H1 (cell line): ENCODE data around the gene CFAP210. TPM values are rescaled to one million over a fixed set of nuclear protein-coding genes. Genes with fewer than 3 reads are reported as not detected.

ENCODE experiments used
- CTCF ChIA-PET: fragments of 300-600 bp; sonication (Branson Sonifier 250); formaldehyde crosslinking; loops from one replicate; lab custom pipeline; 2021; ENCODE audit not compliant: partially characterized antibody; lab: Charles Lee
- POLR2A ChIA-PET: fragments of 300-600 bp; sonication (Branson Sonifier 250); formaldehyde crosslinking; loops from one replicate; lab custom pipeline; 2021; ENCODE audit warnings: inconsistent platforms; ENCODE audit not compliant: partially characterized antibody; lab: Charles Lee
- DNase-seq, 2 experiments: peaks; one replicate each; pipeline versions ENCODE4 v3.0.0 to v3.0.0-alpha.2; 2010 to 2022; ENCODE audit warnings: low spot score in 2 of 2, low read depth in 1 of 2, mixed read lengths in 1 of 2
- FAIRE-seq: peaks from 2 replicates; lab custom pipeline; 2011; peaks lifted over from hg19 to GRCh38; lab: Jason Lieb, UNC
- H2AFZ ChIP-seq: 2 replicates; pipeline ENCODE4 v1.8.1; 2012; ENCODE audit warnings: low read length, inconsistent platforms
- H2AK5ac ChIP-seq: 2 replicates; pipeline ENCODE4 v1.6.1; 2013; ENCODE audit warnings: low read depth, low read length
- H2BK120ac ChIP-seq: replicated peaks from 2 replicates; pipeline ENCODE3; 2013; ENCODE audit warnings: low read depth, low read length, inconsistent platforms
- H2BK12ac ChIP-seq: 2 replicates; pipeline ENCODE4 v1.6.1; 2013; ENCODE audit warnings: low read depth, low read length
- H2BK15ac ChIP-seq: 2 replicates; pipeline ENCODE4 v1.6.1; 2013; ENCODE audit warnings: low read length
- H2BK20ac ChIP-seq: 2 replicates; pipeline ENCODE4 v1.6.1; 2013; ENCODE audit warnings: low read length
- H2BK5ac ChIP-seq: 2 replicates; pipeline ENCODE4 v1.6.1; 2013; ENCODE audit warnings: low read depth, low read length
- H3K14ac ChIP-seq: 2 replicates; pipeline ENCODE4 v1.6.1; 2013; ENCODE audit warnings: inconsistent platforms; ENCODE audit not compliant: insufficient read length
- H3K18ac ChIP-seq: 2 replicates; pipeline ENCODE4 v1.6.1; 2013; ENCODE audit warnings: low read length; ENCODE audit errors: extremely low read depth
- H3K23ac ChIP-seq: 2 replicates; pipeline ENCODE4 v1.6.1; 2013; ENCODE audit warnings: inconsistent platforms; ENCODE audit not compliant: insufficient read length
- H3K23me2 ChIP-seq: 2 replicates; pipeline ENCODE4 v1.6.1; 2013; ENCODE audit warnings: low read depth, low read length
- H3K27ac ChIP-seq: 2 replicates; pipeline ENCODE4 v1.6.1; 2011; ENCODE audit warnings: low read depth, low read length, inconsistent platforms
- H3K27me3 ChIP-seq, 4 experiments: replicated peaks in 1 of 4; 1 replicate in 1 of 4; 2 replicates in 3 of 4; pipeline versions ENCODE4 v1.6.1 to v1.8.1; 2011 to 2013; ENCODE audit warnings: low read length in 3 of 4, mild to moderate bottlenecking in 3 of 4, inconsistent platforms in 2 of 4, mixed read lengths in 2 of 4, moderate library complexity in 1 of 4; ENCODE audit not compliant: control insufficient read depth in 3 of 4, insufficient read depth in 3 of 4; ENCODE audit errors: extremely low read depth in 1 of 4
- H3K36me3 ChIP-seq, 4 experiments: 2 replicates each; pipeline versions ENCODE4 v1.6.1 to v1.8.1; 2011 to 2013; ENCODE audit warnings: mild to moderate bottlenecking in 4 of 4, low read length in 3 of 4, moderate library complexity in 2 of 4, control low read depth in 1 of 4, inconsistent platforms in 1 of 4; ENCODE audit not compliant: insufficient read depth in 4 of 4, control insufficient read depth in 2 of 4
- H3K4ac ChIP-seq: replicated peaks from 2 replicates; pipeline ENCODE3; 2013; ENCODE audit warnings: low read length, low read depth, mixed read lengths, inconsistent platforms; ENCODE audit not compliant: insufficient read length
- H3K4me1 ChIP-seq, 4 experiments: replicated peaks in 1 of 4; 1 replicate in 1 of 4; 2 replicates in 3 of 4; pipeline versions ENCODE4 v1.6.1 to v1.8.1; 2011 to 2013; ENCODE audit warnings: low read length in 3 of 4, inconsistent platforms in 2 of 4, mixed read lengths in 1 of 4; ENCODE audit not compliant: insufficient read depth in 4 of 4, control insufficient read depth in 3 of 4
- H3K4me2 ChIP-seq, 2 experiments: 2 replicates each; pipeline versions ENCODE4 v1.6.1 to v1.8.1; 2011 to 2013; ENCODE audit warnings: low read depth in 2 of 2, low read length in 2 of 2, control low read depth in 1 of 2, inconsistent platforms in 1 of 2, mild to moderate bottlenecking in 1 of 2; ENCODE audit not compliant: insufficient read depth in 1 of 2
- H3K4me3 ChIP-seq, 4 experiments: fragments of 200-600, 300-600 bp in 1 of 4; sonication (generic), shearing (Covaris generic), sonication (Bioruptor Twin) in 1 of 4; 2 replicates each; pipeline versions ENCODE4 v1.5.1 to v1.8.1; 2011 to 2016; ENCODE audit warnings: low read length in 4 of 4, low read depth in 3 of 4, control low read depth in 2 of 4, inconsistent platforms in 2 of 4, mild to moderate bottlenecking in 2 of 4, mixed read lengths in 1 of 4, moderate library complexity in 1 of 4; ENCODE audit not compliant: insufficient read depth in 2 of 4; ENCODE audit errors: extremely low read depth in 1 of 4
- H3K56ac ChIP-seq: replicated peaks from 2 replicates; pipeline ENCODE3; 2013; ENCODE audit warnings: low read depth, mild to moderate bottlenecking, mixed read lengths, low read length, inconsistent platforms; ENCODE audit not compliant: insufficient read length
- H3K79me1 ChIP-seq: 2 replicates; pipeline ENCODE4 v1.6.1; 2013; ENCODE audit warnings: low read depth, low read length, control low read depth
- H3K79me2 ChIP-seq, 2 experiments: 2 replicates each; pipeline versions ENCODE4 v1.6.1 to v1.8.1; 2012 to 2013; ENCODE audit warnings: low read length in 2 of 2, mild to moderate bottlenecking in 2 of 2, inconsistent platforms in 1 of 2; ENCODE audit not compliant: insufficient read depth in 2 of 2, control insufficient read depth in 1 of 2
- H3K9ac ChIP-seq, 4 experiments: replicated peaks in 1 of 4; 1 replicate in 1 of 4; 2 replicates in 3 of 4; pipeline versions ENCODE4 v1.6.1 to v1.8.1; 2011 to 2013; ENCODE audit warnings: low read depth in 3 of 4, low read length in 3 of 4, control low read depth in 2 of 4, mild to moderate bottlenecking in 2 of 4, moderate library complexity in 2 of 4, inconsistent platforms in 1 of 4; ENCODE audit errors: extremely low read depth in 1 of 4
- H3K9me3 ChIP-seq, 2 experiments: 2 replicates each; pipeline versions ENCODE4 v1.6.1 to v1.8.1; 2012 to 2013; ENCODE audit warnings: mild to moderate bottlenecking in 2 of 2, moderate library complexity in 2 of 2, control low read depth in 1 of 2, inconsistent platforms in 1 of 2, low read depth in 1 of 2, low read length in 1 of 2, mixed read lengths in 1 of 2; ENCODE audit not compliant: insufficient read depth in 2 of 2
- H4K20me1 ChIP-seq, 2 experiments: replicated peaks in 1 of 2; 2 replicates each; pipeline versions ENCODE3 to v1.8.1; 2011 to 2013; ENCODE audit warnings: inconsistent platforms in 2 of 2, low read length in 2 of 2, mild to moderate bottlenecking in 1 of 2; ENCODE audit not compliant: insufficient read depth in 2 of 2, control insufficient read depth in 1 of 2
- H4K5ac ChIP-seq: 2 replicates; pipeline ENCODE4 v1.6.1; 2013; ENCODE audit warnings: low read length, low read depth, mixed read lengths, inconsistent platforms; ENCODE audit not compliant: insufficient read length
- H4K8ac ChIP-seq: 2 replicates; pipeline ENCODE4 v1.8.0; 2013; ENCODE audit warnings: mild to moderate bottlenecking, moderate library complexity, low read length, inconsistent platforms; ENCODE audit not compliant: insufficient read depth; ENCODE audit errors: extremely low read depth
- H4K91ac ChIP-seq: replicated peaks from 2 replicates; pipeline ENCODE3; 2013; ENCODE audit warnings: low read length, mixed read lengths, inconsistent platforms; ENCODE audit not compliant: insufficient read length
- EP300 ChIP-seq, 2 experiments: IDR thresholded peaks; 1 replicate in 1 of 2; 2 replicates in 1 of 2; pipeline ENCODE4 v1.6.1; 2011 to 2012; ENCODE audit warnings: low read depth in 2 of 2, low read length in 2 of 2, mild to moderate bottlenecking in 2 of 2, borderline replicate concordance in 1 of 2, inconsistent platforms in 1 of 2, moderate library complexity in 1 of 2
- POLR2A ChIP-seq, 2 experiments: IDR thresholded peaks; 1 replicate in 1 of 2; 2 replicates in 1 of 2; pipeline ENCODE4 v1.6.1; 2011; ENCODE audit warnings: low read depth in 2 of 2, low read length in 2 of 2, mild to moderate bottlenecking in 2 of 2; ENCODE audit errors: control extremely low read depth in 1 of 2
- SP4 ChIP-seq: IDR thresholded peaks from 2 replicates; pipeline ENCODE4 v1.6.1; 2012; ENCODE audit warnings: low read length, inconsistent platforms
- WGBS, 2 experiments: shearing (Covaris generic) in 1 of 2; methylation state at CpG; one replicate each; pipeline versions ENCODE4 v1.1.6 to v1.1.7; 2013 to 2015; ENCODE audit warnings: low lambda C conversion rate in 2 of 2, mixed read lengths in 2 of 2, inconsistent platforms in 1 of 2, low coverage in 1 of 2, missing lambda C conversion rate in 1 of 2; ENCODE audit not compliant: insufficient replicate concordance in 2 of 2, insufficient coverage in 1 of 2, insufficient read length in 1 of 2; ENCODE audit errors: extremely low coverage in 1 of 2, missing lambda C conversion rate in 1 of 2; 5-methylcytosine and 5-hydroxymethylcytosine counted together
- polyA plus RNA-seq, 7 experiments: library from polyadenylated mRNA; depleted of rRNA in 3 of 7; stranded (reverse) in 5 of 7; unstranded in 2 of 7; fragments of >200 nt in 5 of 7; fragments of 200-250 nt in 2 of 7; gene quantifications; 1 replicate in 5 of 7; 2 replicates in 1 of 7; 4 replicates in 1 of 7; pipeline versions ENCODE4 v1.2.1 to v1.2.3, GENCODE V29; 2011 to 2013; ENCODE audit warnings: missing spikeins in 2 of 7, mixed read lengths in 2 of 7
- total RNA-seq: library from RNA; stranded (reverse); fragmentation: NEBNext Ultra II Directional; extraction: Animal tissue kit (Norgen Biotek cat#: 25700); gene quantifications from 2 replicates; pipeline ENCODE4 v1.2.1, GENCODE V29; 2021
- TF ChIP-seq, protein P1 (sequence below): IDR thresholded peaks from 2 replicates; pipeline ENCODE4 v1.6.1; 2011; ENCODE audit warnings: low read length, improper control_type of control experiment
- TF ChIP-seq, protein P2 (sequence below): IDR thresholded peaks from 2 replicates; pipeline ENCODE4 v1.6.1; 2012; ENCODE audit warnings: low read length, inconsistent platforms

CFAP210 gene
- total and polyA plus RNA-seq, 2 of the 8 experiments (the other 6 are each of a cell fraction or from before 2014, with no cell fraction given), result 0.06 to 0.37 TPM

DNA sequence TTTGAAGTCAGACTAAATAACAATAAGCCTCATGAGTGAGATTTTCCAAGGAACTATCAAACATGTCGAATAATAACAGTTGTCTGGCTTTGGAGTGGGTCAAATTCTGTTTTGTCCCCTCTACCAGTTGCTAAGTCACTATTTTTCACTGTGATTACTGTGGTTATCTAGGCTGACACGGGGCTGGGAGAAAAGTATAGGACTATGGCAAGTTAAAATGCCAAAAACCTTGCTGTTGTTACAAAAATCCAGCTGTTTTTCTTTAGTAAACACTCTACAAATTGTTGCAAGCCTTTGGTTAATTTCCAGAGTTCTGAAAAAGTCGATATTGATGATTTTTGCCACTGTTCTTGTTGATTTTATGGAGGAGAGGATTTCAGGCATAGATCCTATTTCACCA lies 1.5 kb downstream of the CFAP210 start:
- H3K23ac ChIP-seq, result no peak overlapping the region
- TF ChIP-seq EP300 (IDR thresholded peaks at IDR 0.05; ENCODE audit: borderline replicate concordance in 1 of 2, low read depth in 2 of 2, low read length in 2 of 2) (no peak), SP4 (no peak), POLR2A (IDR thresholded peaks at IDR 0.05; ENCODE audit: control extremely low read depth in 1 of 2, low read depth in 2 of 2, low read length in 2 of 2) (no peak)
- TF ChIP-seq, protein P1, sequence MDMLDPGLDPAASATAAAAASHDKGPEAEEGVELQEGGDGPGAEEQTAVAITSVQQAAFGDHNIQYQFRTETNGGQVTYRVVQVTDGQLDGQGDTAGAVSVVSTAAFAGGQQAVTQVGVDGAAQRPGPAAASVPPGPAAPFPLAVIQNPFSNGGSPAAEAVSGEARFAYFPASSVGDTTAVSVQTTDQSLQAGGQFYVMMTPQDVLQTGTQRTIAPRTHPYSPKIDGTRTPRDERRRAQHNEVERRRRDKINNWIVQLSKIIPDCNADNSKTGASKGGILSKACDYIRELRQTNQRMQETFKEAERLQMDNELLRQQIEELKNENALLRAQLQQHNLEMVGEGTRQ, result no peak
- TF ChIP-seq, protein P2, sequence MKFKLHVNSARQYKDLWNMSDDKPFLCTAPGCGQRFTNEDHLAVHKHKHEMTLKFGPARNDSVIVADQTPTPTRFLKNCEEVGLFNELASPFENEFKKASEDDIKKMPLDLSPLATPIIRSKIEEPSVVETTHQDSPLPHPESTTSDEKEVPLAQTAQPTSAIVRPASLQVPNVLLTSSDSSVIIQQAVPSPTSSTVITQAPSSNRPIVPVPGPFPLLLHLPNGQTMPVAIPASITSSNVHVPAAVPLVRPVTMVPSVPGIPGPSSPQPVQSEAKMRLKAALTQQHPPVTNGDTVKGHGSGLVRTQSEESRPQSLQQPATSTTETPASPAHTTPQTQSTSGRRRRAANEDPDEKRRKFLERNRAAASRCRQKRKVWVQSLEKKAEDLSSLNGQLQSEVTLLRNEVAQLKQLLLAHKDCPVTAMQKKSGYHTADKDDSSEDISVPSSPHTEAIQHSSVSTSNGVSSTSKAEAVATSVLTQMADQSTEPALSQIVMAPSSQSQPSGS, result no peak
- H3K27ac ChIP-seq, result no peak overlapping the region
- DNase-seq, result no peak
- peaks cover 0 to 8% (median 0%) of the 10 kb centered on the region in 4 experiments; a peak in 2 of 8 replicates for H3K36me3 ChIP-seq
- no peak overlapping the region for H3K56ac ChIP-seq
- POLR2A ChIA-PET, result interaction anchor here (1.1 to 2.5 kb wide), 4 partner anchors 13 to 106 kb away, joined by 3 to 6 read pairs (median 4); partner anchors contain the start of gene KLHL23
- peaks cover 0 to 1% (median 0%) of the 10 kb centered on the region in 4 experiments; a peak in 1 of 7 replicates for H3K4me1 ChIP-seq
- 67% methylated on average over 3 of the region's 3 CpGs; no CpG with 5 or more reads in 1 of the 2 experiments for WGBS, 2 experiments
- H3K23me2 ChIP-seq, result peaks cover 5% of the 10 kb centered on the region
- H3K9me3 ChIP-seq, result no peaks in the 10 kb centered on the region
- no peak overlapping the region for H2AK5ac ChIP-seq
- CTCF ChIA-PET, result interaction anchor here (0.6 to 1.3 kb wide), 3 partner anchors 75 to 102 kb away, joined by 3 to 4 read pairs (median 3); no protein-coding TSS in a partner anchor
- no peaks in the 10 kb centered on the region for H4K20me1 ChIP-seq
- no peak overlapping the region for H2BK120ac ChIP-seq
- H4K5ac ChIP-seq, result no peak overlapping the region
- H2AFZ ChIP-seq, result no peak overlapping the region
- no peak overlapping the region for H4K91ac ChIP-seq
- no peak overlapping the region for H2BK5ac ChIP-seq
- no peak overlapping the region for H4K8ac ChIP-seq
- no peak overlapping the region for H2BK20ac ChIP-seq
- H3K18ac ChIP-seq, result no peak overlapping the region
- H3K4me3 ChIP-seq, result no peak overlapping the region
- no peak overlapping the region for H2BK12ac ChIP-seq
- H3K4me2 ChIP-seq, result no peak overlapping the region
- H3K9ac ChIP-seq, result no peak overlapping the region
- no peak overlapping the region for H3K14ac ChIP-seq
- H3K79me2 ChIP-seq, result no peaks in the 10 kb centered on the region
- H3K4ac ChIP-seq, result no peak overlapping the region
- H2BK15ac ChIP-seq, result no peak overlapping the region
- no peaks in the 10 kb centered on the region for H3K79me1 ChIP-seq
- no peaks in the 10 kb centered on the region for H3K27me3 ChIP-seq
- no peak for FAIRE-seq
